ENCODE data around the gene CTNNA3.

CTNNA3 gene

GRCh38 chr10:66925896-66926715, 769.9 kb downstream of the CTNNA3 start, which contains the start of gene LRRTM3:
Gene LRRTM3, plus strand, starts transcription at chr10:66926036.
- peak; percentile 37 for DNase-seq

- DNase-seq, result no peak
Observed at GRCh38 chr10:66925373-66925772, 770.6 kb downstream of the CTNNA3 start.

- DNase-seq, result no peak
Observed at GRCh38 chr10:66924674-66925345, 771.2 kb downstream of the CTNNA3 start.

- DNase-seq, result no peak
Observed at GRCh38 chr10:66919248-66919647, 776.7 kb downstream of the CTNNA3 start.

GRCh38 chr10:66917104-66917503, 778.9 kb downstream of the CTNNA3 start:
- DNase-seq, result no peak

GRCh38 chr10:66916030-66916429, 780.0 kb downstream of the CTNNA3 start:
- no peak for DNase-seq

GRCh38 chr10:66910671-66911070, 785.3 kb downstream of the CTNNA3 start:
- DNase-seq, result no peak

GRCh38 chr10:66892871-66893270, 803.1 kb downstream of the CTNNA3 start:
- DNase-seq, result no peak

GRCh38 chr10:66888237-66888636, 807.8 kb downstream of the CTNNA3 start:
- no peak for DNase-seq

GRCh38 chr10:66886848-66887247, 809.1 kb downstream of the CTNNA3 start:
- no peak for DNase-seq

- no peak for DNase-seq
Observed at GRCh38 chr10:66882271-66882670, 813.7 kb downstream of the CTNNA3 start.

- DNase-seq, result no peak
Observed at GRCh38 chr10:66881814-66882213, 814.2 kb downstream of the CTNNA3 start.

GRCh38 chr10:66880826-66881225, 815.2 kb downstream of the CTNNA3 start:
- no peak for DNase-seq

GRCh38 chr10:66880292-66880691, 815.7 kb downstream of the CTNNA3 start:
- DNase-seq, result no peak

- DNase-seq, result no peak
Observed at GRCh38 chr10:66877361-66877760, 818.6 kb downstream of the CTNNA3 start.

GRCh38 chr10:66869635-66870034, 826.4 kb downstream of the CTNNA3 start:
- DNase-seq, result no peak

- DNase-seq, result no peak
Observed at GRCh38 chr10:66862687-66863258, 833.2 kb downstream of the CTNNA3 start.

GRCh38 chr10:66860376-66860945, 835.5 kb downstream of the CTNNA3 start:
- no peak for DNase-seq

GRCh38 chr10:66852811-66853210, 843.2 kb downstream of the CTNNA3 start:
- DNase-seq, result no peak

GRCh38 chr10:66848856-66849255, 847.1 kb downstream of the CTNNA3 start:
- DNase-seq, result no peak

- DNase-seq, result no peak
Observed at GRCh38 chr10:66844176-66844942, 851.6 kb downstream of the CTNNA3 start.

- no peak for DNase-seq
Observed at GRCh38 chr10:66843396-66843795, 852.6 kb downstream of the CTNNA3 start.

- DNase-seq, result no peak
Observed at GRCh38 chr10:66842867-66843266, 853.1 kb downstream of the CTNNA3 start.
